K562 (cell line): ENCODE measurements around the gene PILRA. TPM values are rescaled to one million over a fixed set of nuclear protein-coding genes. Genes with fewer than 3 reads are reported as not detected.

ENCODE experiments used
- AFF4 ChIP-seq: sonication (generic); formaldehyde crosslinking; IDR thresholded peaks from 2 replicates; pipeline ENCODE4 v1.8.0; 2023; ENCODE audit warnings: mild to moderate bottlenecking, missing genetic modification reagents
- GATAD2A ChIP-seq: fragments of 450-650 bp; IDR thresholded peaks from 2 replicates; pipeline ENCODE4 v1.6.1; 2017
- HNRNPUL1 ChIP-seq: fragments of 200-400 bp; formaldehyde crosslinking; IDR thresholded peaks from 2 replicates; pipeline ENCODE4 v1.6.1; 2017; ENCODE audit warnings: low read length
- KDM5B ChIP-seq: fragments of 200-600 bp; sonication (generic); IDR thresholded peaks from 2 replicates; pipeline ENCODE4 v1.6.1; 2012; ENCODE audit warnings: low read depth, mild to moderate bottlenecking, moderate library complexity, low read length, control low read depth, inconsistent platforms; ENCODE audit not compliant: insufficient replicate concordance
- POLR2AphosphoS2 ChIP-seq: IDR thresholded peaks from 2 replicates; pipeline ENCODE4 v1.6.1; 2012; ENCODE audit warnings: low read length, improper control_type of control experiment
- PRDM10 ChIP-seq: fragments of 450-650 bp; IDR thresholded peaks from 2 replicates; pipeline ENCODE4 v1.6.1; 2018; ENCODE audit not compliant: partially characterized antibody
- RFX1 ChIP-seq: fragments of 450-650 bp; IDR thresholded peaks from 2 replicates; pipeline ENCODE4 v1.6.1; 2016; ENCODE audit warnings: mild to moderate bottlenecking, moderate library complexity
- RUNX1 ChIP-seq: sonication (generic); IDR thresholded peaks from 2 replicates; pipeline ENCODE4 v1.6.1; 2016; ENCODE audit warnings: antibody characterized with exemption, low read depth
- SOX6 ChIP-seq: fragments of 450-650 bp; IDR thresholded peaks from 2 replicates; pipeline ENCODE4 v1.6.1; 2014; ENCODE audit warnings: mild to moderate bottlenecking
- SREBF2 ChIP-seq: sonication (generic); formaldehyde crosslinking; IDR thresholded peaks from 2 replicates; pipeline ENCODE4 v1.4.0; 2020; ENCODE audit warnings: mild to moderate bottlenecking, missing genetic modification reagents
- TAF15 ChIP-seq: fragments of 200-400 bp; formaldehyde crosslinking; IDR thresholded peaks from 2 replicates; pipeline ENCODE4 v1.6.1; 2017; ENCODE audit warnings: mild to moderate bottlenecking, low read depth, low read length, moderate library complexity
- TBL1XR1 ChIP-seq, 2 experiments: IDR thresholded peaks; 2 replicates each; pipeline ENCODE4 v1.6.1; 2012; ENCODE audit warnings: improper control_type of control experiment in 2 of 2, low read length in 2 of 2, mild to moderate bottlenecking in 1 of 2
- ZNF274 ChIP-seq: IDR thresholded peaks from 2 replicates; pipeline ENCODE4 v1.6.1; 2011; ENCODE audit warnings: low read depth, mild to moderate bottlenecking, low read length, moderate library complexity, borderline replicate concordance
- polyA plus RNA-seq, 8 experiments: library from polyadenylated mRNA; depleted of rRNA in 4 of 8; stranded (reverse) in 5 of 8; unstranded in 3 of 8; fragments of >200 nt; fragmentation: Nextera tagmentation in 2 of 8; fragmentation: Illumina TruSeq in 1 of 8; extraction: Ambion mirVana in 2 of 8; extraction: Trizol in 1 of 8; gene quantifications; 2 replicates each; pipeline versions ENCODE4 v1.2.1 to v1.2.3, GENCODE V29; 2011 to 2014; ENCODE audit warnings: inconsistent platforms in 1 of 8, missing spikeins in 1 of 8
- total RNA-seq, 7 experiments: library from RNA; depleted of rRNA in 6 of 7; stranded (reverse); fragments of >200 nt in 6 of 7; fragmentation: Illumina TruSeq in 2 of 7; extraction: Trizol in 2 of 7; gene quantifications; 2 replicates each; pipeline versions ENCODE4 v1.2.1 to v1.2.3, GENCODE V29; 2011 to 2021; ENCODE audit warnings: low replicate concordance in 1 of 7
- TF ChIP-seq, protein P1 (sequence below): fragments of 250-450 bp; sonication (Bioruptor Pico); IDR thresholded peaks from 2 replicates; pipeline ENCODE4 v1.5.0; 2020; ENCODE audit warnings: mild to moderate bottlenecking, borderline replicate concordance

The PILRA gene
- total and polyA plus RNA-seq, 9 of the 15 experiments (the other 6 are each of a cell fraction or from before 2014, with no cell fraction given): 0.13 to 1.8 (median 0.62) TPM

DNA sequence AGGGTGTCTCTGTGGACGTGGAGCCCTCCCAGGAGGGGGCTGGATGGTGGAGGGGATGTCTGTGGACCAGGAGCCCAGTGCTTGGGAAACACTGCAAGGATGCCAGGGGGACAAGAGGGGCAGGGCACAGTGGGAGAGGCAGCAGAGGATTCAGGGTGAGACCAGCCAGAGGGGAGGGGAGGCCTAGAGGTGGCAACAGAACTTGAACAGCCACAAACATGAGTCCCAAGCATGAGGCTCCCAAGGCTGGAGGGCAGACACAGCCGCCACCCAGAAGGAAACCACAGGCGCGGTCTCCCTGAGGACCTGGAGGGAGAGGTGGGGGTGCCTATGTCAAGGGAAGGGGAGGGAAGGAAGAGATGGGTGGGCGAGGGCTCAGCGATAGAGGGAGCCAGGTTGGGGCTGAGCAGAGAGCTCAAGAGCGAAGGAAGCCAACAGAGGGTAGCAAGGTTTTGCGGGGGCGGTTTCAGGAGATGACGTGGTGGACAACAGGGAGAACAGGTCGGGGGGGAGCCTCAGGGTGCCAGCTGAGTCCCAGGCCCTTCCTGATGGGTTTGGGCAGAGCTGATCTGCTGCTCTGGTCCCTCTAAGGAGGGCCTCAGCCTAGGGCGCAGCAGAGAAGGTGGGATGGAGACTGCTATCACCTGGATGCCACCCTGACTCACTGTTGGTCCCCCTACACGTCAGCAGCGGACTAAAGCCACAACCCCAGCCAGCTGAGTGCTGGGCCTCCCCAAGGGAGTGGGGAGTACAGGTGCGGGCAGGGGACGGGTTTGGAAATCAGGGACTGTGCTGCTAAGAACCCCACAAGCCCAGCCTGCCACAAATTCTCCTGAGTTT lies 6.7 kb upstream of the PILRA start (continued):
- TF ChIP-seq PRDM10 (peak; percentile 53), RFX1 (no peak), AFF4 (0 out of 2 replicates have a peak, but pooled peaks have one; percentile 38), KDM5B (peak; percentile 20), SREBF2 (no peak), RUNX1 (no peak), POLR2AphosphoS2 (peak; percentile 44; the same call in 1 of the 2 replicates), SOX6 (no peak), HNRNPUL1 (no peak), ZNF274 (no peak), TBL1XR1 (IDR thresholded peaks at IDR 0.05; ENCODE audit: low read length in 2 of 2) (no peak), GATAD2A (no peak), TAF15 (peak; percentile 3; the same call in 1 of the 2 replicates)
- TF ChIP-seq, protein P1, sequence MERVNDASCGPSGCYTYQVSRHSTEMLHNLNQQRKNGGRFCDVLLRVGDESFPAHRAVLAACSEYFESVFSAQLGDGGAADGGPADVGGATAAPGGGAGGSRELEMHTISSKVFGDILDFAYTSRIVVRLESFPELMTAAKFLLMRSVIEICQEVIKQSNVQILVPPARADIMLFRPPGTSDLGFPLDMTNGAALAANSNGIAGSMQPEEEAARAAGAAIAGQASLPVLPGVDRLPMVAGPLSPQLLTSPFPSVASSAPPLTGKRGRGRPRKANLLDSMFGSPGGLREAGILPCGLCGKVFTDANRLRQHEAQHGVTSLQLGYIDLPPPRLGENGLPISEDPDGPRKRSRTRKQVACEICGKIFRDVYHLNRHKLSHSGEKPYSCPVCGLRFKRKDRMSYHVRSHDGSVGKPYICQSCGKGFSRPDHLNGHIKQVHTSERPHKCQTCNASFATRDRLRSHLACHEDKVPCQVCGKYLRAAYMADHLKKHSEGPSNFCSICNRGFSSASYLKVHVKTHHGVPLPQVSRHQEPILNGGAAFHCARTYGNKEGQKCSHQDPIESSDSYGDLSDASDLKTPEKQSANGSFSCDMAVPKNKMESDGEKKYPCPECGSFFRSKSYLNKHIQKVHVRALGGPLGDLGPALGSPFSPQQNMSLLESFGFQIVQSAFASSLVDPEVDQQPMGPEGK: no peak
